ENCODE results near the gene TMEM187.

DNA sequence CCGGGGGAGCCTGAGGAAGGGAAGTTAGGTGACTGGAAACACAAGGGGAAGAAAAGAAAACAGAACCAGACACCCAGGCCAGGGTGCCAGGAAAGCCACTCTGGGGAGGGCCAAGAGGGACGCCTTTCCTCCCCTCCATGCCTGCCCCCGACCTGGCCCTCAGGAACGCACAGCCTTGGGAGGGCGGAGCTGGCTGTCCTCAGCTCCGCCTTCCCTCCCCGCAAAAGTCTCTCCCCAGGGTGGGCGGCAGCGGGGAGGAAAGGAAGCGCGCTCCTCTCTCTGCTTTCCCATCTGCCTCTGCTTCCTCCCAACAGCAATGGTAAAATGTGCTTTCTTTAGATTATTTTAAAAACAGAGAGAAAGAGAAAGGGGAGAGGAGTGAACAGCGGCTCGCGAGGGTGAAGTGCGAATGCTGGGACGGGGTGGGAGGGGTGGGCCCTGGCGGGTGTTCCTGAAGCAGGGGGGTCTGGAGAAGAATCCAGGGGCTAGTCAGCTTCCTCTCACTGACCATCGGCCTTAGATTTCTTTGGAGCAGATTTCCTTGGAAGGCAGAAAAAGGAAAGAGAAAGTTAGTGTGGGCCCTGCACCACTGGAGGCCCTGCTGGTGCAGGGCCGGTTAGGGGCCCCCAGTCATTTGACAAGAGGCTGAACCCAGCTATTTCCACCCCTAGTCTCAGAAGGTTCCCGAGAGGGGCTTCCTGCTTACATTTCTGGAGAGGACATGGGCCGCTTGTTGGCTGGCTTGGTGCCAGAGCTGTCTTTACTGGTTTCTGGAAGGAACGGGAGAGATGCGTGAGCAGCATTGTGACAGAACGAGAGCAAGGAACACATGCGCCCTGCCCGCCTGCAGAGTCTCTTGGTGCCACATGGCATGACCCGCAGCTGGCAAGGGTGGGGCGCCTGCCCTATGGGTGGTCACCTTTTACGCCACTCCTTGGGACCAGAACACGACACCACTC lies 23.4 kb upstream of the TMEM187 start:
- TF ChIP-seq CTCF (IDR thresholded peaks at IDR 0.05; ENCODE audit: insufficient read depth, low read length) (no peak), REST (IDR thresholded peaks at IDR 0.05; ENCODE audit: insufficient replicate concordance, low read depth) (no peak)

All from HL-60 (cell line).